Measurements from ENCODE around the gene CAMTA1.

The CAMTA1 gene

DNA sequence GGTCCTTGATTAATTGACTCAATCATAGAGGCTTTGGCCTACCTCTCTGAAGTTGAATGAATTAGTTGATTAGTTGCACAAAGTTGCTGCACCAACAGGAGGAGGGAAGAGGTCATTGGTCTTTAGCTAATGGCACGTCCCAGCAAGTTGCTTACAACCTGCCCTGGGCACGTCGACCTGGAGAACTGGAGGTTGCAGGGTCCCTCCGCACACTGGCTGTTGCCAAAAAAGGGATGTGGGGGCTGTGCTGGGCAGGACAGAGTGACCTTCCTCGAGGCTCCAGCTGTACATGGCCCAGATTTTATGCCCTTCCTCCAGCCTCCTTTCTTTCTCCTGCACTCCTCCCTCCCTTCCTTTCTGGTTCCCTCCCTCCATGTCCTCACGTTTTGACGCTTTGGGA lies 755.6 kb downstream of the CAMTA1 start:
- Histone ChIP-seq H3K36me3 (ENCODE audit: insufficient read depth, low read length) (no peaks in the 10 kb centered on the region), H3K4me3 (ENCODE audit: low read depth in 1 of 2, low read length in 2 of 2) (no peak overlapping the region), H2AFZ (ENCODE audit: low read depth, low read length) (no peak overlapping the region), H3K27ac (ENCODE audit: low read length) (no peak overlapping the region), H3K4me2 (ENCODE audit: insufficient read depth, low read length) (no peak overlapping the region), H3K79me2 (ENCODE audit: insufficient read depth, low read length) (no peaks in the 10 kb centered on the region), H3K9ac (ENCODE audit: low read depth, low read length) (no peak overlapping the region), H3K9me3 (ENCODE audit: insufficient read depth, low read length, severe bottlenecking) (no peaks in the 10 kb centered on the region), H3K27me3 (ENCODE audit: insufficient read depth, low read length, poor library complexity) (peaks cover 7% of the 10 kb centered on the region), H4K20me1 (ENCODE audit: insufficient read depth, low read length) (peaks cover 8% of the 10 kb centered on the region; the same call in 1 of the 2 replicates), H3K4me1 (ENCODE audit: insufficient read depth, low read length) (no peaks in the 10 kb centered on the region)
- ATAC-seq (ENCODE audit: insufficient read depth, low read depth) (no peak), DNase-seq (no peak)
- TF ChIP-seq, protein P1, sequence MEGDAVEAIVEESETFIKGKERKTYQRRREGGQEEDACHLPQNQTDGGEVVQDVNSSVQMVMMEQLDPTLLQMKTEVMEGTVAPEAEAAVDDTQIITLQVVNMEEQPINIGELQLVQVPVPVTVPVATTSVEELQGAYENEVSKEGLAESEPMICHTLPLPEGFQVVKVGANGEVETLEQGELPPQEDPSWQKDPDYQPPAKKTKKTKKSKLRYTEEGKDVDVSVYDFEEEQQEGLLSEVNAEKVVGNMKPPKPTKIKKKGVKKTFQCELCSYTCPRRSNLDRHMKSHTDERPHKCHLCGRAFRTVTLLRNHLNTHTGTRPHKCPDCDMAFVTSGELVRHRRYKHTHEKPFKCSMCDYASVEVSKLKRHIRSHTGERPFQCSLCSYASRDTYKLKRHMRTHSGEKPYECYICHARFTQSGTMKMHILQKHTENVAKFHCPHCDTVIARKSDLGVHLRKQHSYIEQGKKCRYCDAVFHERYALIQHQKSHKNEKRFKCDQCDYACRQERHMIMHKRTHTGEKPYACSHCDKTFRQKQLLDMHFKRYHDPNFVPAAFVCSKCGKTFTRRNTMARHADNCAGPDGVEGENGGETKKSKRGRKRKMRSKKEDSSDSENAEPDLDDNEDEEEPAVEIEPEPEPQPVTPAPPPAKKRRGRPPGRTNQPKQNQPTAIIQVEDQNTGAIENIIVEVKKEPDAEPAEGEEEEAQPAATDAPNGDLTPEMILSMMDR (IDR thresholded peaks at IDR 0.05; ENCODE audit: borderline replicate concordance, extremely low read depth, low read length, poor library complexity, severe bottlenecking) = no peak
- TF ChIP-seq EZH2 (IDR thresholded peaks at IDR 0.05; ENCODE audit: borderline replicate concordance, low read depth, low read length, severe bottlenecking) = no peak

DNA sequence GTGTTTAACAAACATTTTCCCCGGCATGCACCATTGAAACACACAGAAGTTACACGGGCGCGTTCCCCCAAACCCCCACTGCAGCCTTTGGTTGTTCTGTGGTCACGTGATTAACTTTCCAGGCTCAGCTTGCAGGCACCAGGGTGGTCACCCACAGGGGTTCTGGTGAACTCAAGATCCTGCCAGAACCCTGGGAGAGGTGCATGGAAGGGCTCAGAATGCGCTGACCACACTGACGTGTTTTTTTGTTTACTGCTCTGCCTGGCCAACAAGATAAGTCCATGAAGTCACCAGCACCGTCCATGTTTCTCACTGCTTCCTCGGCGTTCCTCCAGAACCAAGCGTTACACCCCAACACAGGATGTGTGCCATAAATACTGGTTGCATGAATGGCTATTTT lies 756.4 kb downstream of the CAMTA1 start:
- H3K4me3 ChIP-seq (ENCODE audit: low read depth in 1 of 2, low read length in 2 of 2) = no peak overlapping the region
- no peak overlapping the region for H3K27ac ChIP-seq (ENCODE audit: low read length)
- no peaks in the 10 kb centered on the region for H3K4me1 ChIP-seq (ENCODE audit: insufficient read depth, low read length)
- H3K4me2 ChIP-seq (ENCODE audit: insufficient read depth, low read length) = no peak overlapping the region
- DNase-seq = no peak
- H3K9ac ChIP-seq (ENCODE audit: low read depth, low read length) = no peak overlapping the region
- H3K9me3 ChIP-seq (ENCODE audit: insufficient read depth, low read length, severe bottlenecking) = no peaks in the 10 kb centered on the region
- no peak for TF ChIP-seq EZH2 (IDR thresholded peaks at IDR 0.05; ENCODE audit: borderline replicate concordance, low read depth, low read length, severe bottlenecking)
- TF ChIP-seq, protein P1 (IDR thresholded peaks at IDR 0.05; ENCODE audit: borderline replicate concordance, extremely low read depth, low read length, poor library complexity, severe bottlenecking) = no peak
- H3K27me3 ChIP-seq (ENCODE audit: insufficient read depth, low read length, poor library complexity) = peaks cover 7% of the 10 kb centered on the region
- no peak overlapping the region for H2AFZ ChIP-seq (ENCODE audit: low read depth, low read length)
- H3K36me3 ChIP-seq (ENCODE audit: insufficient read depth, low read length) = no peaks in the 10 kb centered on the region
- H4K20me1 ChIP-seq (ENCODE audit: insufficient read depth, low read length) = peaks cover 8% of the 10 kb centered on the region; the same call in 1 of the 2 replicates
- no peaks in the 10 kb centered on the region for H3K79me2 ChIP-seq (ENCODE audit: insufficient read depth, low read length)
- ATAC-seq (ENCODE audit: insufficient read depth, low read depth) = no peak

DNA sequence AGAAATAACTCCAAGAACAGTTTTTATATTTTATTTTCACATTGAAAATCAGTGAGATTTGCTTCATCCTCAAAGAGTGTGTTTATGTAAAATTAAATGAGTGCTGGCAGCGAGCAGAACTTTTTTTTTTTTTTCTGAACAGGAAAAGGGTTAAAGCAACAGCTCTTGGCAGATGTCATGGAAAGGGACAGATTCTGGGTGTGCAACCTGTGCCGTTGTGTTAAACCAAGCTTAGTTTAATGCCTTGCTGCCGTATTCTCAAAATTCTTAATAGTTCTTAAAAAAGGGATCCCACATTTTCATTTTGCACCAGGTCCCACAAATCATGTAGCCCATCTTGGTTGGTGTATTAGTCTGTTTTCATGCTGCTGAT lies 758.5 kb downstream of the CAMTA1 start:
- H3K27me3 ChIP-seq (ENCODE audit: insufficient read depth, low read length, poor library complexity) = peaks cover 4% of the 10 kb centered on the region
- no peaks in the 10 kb centered on the region for H3K79me2 ChIP-seq (ENCODE audit: insufficient read depth, low read length)
- H3K4me3 ChIP-seq (ENCODE audit: low read depth in 1 of 2, low read length in 2 of 2) = no peak overlapping the region
- no peak overlapping the region for H3K27ac ChIP-seq (ENCODE audit: low read length)
- no peak overlapping the region for H3K9ac ChIP-seq (ENCODE audit: low read depth, low read length)
- H3K9me3 ChIP-seq (ENCODE audit: insufficient read depth, low read length, severe bottlenecking) = no peaks in the 10 kb centered on the region
- H4K20me1 ChIP-seq (ENCODE audit: insufficient read depth, low read length) = peaks cover 3% of the 10 kb centered on the region; the same call in 1 of the 2 replicates
- no peaks in the 10 kb centered on the region for H3K36me3 ChIP-seq (ENCODE audit: insufficient read depth, low read length)
- no peak overlapping the region for H3K4me2 ChIP-seq (ENCODE audit: insufficient read depth, low read length)
- H3K4me1 ChIP-seq (ENCODE audit: insufficient read depth, low read length) = no peaks in the 10 kb centered on the region
- no peak overlapping the region for H2AFZ ChIP-seq (ENCODE audit: low read depth, low read length)
- no peak for TF ChIP-seq EZH2 (IDR thresholded peaks at IDR 0.05; ENCODE audit: borderline replicate concordance, low read depth, low read length, severe bottlenecking)
- TF ChIP-seq, protein P1 (IDR thresholded peaks at IDR 0.05; ENCODE audit: borderline replicate concordance, extremely low read depth, low read length, poor library complexity, severe bottlenecking) = no peak
- no peak for ATAC-seq (ENCODE audit: insufficient read depth, low read depth)
- DNase-seq = no peak

Measured in DND-41 (cell line).